ENCODE data around the gene STARD3. TPM values are rescaled to one million over a fixed set of nuclear protein-coding genes. Genes with fewer than 3 reads are reported as not detected.

The STARD3 gene
- total RNA-seq, 2 donors from 2014 or later: 52.5 to 202 TPM

DNA sequence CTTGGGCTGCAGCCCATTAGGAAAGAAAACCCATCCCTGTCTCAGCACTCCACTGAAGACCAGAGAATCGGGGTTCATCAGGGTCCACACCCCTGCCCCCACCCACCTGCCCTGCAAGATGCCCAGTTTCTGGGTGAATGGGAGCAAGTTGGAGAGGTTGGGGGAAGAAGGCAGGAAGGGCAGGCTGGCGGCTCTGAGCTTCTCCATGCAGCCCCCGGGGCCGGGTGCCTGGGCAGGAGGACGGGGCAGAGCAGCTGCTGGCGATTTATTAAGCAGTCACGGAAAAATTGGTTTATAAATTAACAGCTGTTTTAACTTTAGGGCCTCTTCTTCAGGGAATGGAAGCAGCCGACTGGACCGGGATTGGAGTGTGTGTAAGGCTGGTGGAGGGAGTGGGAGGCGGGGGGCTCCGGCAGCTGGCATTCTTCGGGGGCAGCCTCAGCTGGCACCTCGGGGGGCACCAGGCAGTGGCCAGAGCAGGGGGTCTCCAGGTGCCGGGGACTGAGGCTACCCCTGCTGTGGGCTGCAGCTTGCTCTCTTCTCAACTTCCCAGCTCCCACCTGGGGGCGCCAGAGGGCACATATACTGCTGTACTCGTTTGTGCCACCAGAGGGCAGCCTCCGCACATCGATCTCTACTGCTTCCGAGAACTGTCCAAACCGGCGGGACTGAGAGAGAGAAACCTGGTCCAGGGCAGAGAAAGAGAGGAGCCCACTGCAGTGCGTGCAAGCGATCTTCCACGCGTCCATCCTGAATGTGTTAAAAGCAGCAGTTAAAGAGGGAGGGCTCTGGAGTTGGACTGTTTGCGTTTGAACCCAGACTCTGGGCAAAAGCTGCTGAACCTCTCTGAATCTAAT is 15.2 kb upstream of the STARD3 start:
- intact Hi-C loops (cut with DNase I): loop anchor here (2.0 to 5.0 kb wide), 4 partner anchors 51 to 133 kb away; partner anchors contain the start of gene MIEN1
- Histone ChIP-seq H3K27ac (no peak overlapping the region), H3K4me3 (no peak overlapping the region), H3K27me3 (replicated peaks; ENCODE audit: insufficient read depth) (no peaks in the 10 kb centered on the region), H3K4me1 (replicated peaks) (peaks cover 22% of the 10 kb centered on the region), H3K9me3 (no peaks in the 10 kb centered on the region), H3K36me3 (no peaks in the 10 kb centered on the region)
- TF ChIP-seq POLR2A (IDR thresholded peaks at IDR 0.05): no peak
- peak; percentile 84 for TF ChIP-seq POLR2AphosphoS5 (IDR thresholded peaks at IDR 0.05)
- TF ChIP-seq, protein P1, sequence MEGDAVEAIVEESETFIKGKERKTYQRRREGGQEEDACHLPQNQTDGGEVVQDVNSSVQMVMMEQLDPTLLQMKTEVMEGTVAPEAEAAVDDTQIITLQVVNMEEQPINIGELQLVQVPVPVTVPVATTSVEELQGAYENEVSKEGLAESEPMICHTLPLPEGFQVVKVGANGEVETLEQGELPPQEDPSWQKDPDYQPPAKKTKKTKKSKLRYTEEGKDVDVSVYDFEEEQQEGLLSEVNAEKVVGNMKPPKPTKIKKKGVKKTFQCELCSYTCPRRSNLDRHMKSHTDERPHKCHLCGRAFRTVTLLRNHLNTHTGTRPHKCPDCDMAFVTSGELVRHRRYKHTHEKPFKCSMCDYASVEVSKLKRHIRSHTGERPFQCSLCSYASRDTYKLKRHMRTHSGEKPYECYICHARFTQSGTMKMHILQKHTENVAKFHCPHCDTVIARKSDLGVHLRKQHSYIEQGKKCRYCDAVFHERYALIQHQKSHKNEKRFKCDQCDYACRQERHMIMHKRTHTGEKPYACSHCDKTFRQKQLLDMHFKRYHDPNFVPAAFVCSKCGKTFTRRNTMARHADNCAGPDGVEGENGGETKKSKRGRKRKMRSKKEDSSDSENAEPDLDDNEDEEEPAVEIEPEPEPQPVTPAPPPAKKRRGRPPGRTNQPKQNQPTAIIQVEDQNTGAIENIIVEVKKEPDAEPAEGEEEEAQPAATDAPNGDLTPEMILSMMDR (IDR thresholded peaks at IDR 0.05): peak; percentile 98 to 100 (median 100)
- DNase-seq (ENCODE audit: low spot score): peak; percentile 83
- WGBS: 11% methylated on average over 25 of the region's 26 CpGs

DNA sequence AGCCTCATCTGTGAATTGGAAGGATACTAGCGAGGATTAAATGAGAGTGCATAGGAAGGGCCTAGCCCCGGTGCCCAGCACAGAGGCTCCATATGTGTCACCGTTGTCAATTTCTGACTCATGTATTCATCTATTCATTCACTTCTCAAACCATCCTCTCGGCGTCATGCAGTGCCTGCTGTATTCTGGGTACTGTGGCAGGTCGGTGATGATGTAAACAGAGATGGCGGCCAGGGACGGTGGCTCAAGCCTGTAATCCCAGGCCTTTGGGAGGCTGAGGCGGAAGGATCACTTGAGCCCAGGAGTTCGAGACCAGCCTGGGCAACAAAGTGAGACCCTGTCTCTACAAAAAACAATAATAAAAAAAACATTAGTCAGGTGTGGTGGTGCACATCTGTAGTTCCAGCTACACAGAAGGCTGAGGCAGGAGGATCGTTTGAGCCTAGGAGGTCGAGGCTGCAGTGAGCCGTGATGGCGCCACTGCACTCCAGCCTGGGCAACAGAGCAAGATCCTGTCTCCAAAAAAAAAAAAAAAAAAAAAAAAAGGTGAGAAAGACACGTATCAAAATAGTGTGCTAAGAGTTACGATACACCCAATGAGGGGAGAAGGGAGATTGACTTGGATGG is 14.5 kb upstream of the STARD3 start:
- Histone ChIP-seq H3K27ac (no peak overlapping the region), H3K4me3 (no peak overlapping the region), H3K4me1 (replicated peaks) (peaks cover 22% of the 10 kb centered on the region), H3K36me3 (no peaks in the 10 kb centered on the region), H3K9me3 (no peaks in the 10 kb centered on the region), H3K27me3 (replicated peaks; ENCODE audit: insufficient read depth) (no peaks in the 10 kb centered on the region)
- DNase-seq (ENCODE audit: low spot score): no peak
- TF ChIP-seq, protein P1 (IDR thresholded peaks at IDR 0.05): no peak
- TF ChIP-seq POLR2A (IDR thresholded peaks at IDR 0.05): no peak
- WGBS: 64% methylated on average over 16 of the region's 16 CpGs
- intact Hi-C loops (cut with DNase I): loop anchor here (2.0 to 5.0 kb wide), 4 partner anchors 50 to 132 kb away; partner anchors contain the start of gene MIEN1

DNA sequence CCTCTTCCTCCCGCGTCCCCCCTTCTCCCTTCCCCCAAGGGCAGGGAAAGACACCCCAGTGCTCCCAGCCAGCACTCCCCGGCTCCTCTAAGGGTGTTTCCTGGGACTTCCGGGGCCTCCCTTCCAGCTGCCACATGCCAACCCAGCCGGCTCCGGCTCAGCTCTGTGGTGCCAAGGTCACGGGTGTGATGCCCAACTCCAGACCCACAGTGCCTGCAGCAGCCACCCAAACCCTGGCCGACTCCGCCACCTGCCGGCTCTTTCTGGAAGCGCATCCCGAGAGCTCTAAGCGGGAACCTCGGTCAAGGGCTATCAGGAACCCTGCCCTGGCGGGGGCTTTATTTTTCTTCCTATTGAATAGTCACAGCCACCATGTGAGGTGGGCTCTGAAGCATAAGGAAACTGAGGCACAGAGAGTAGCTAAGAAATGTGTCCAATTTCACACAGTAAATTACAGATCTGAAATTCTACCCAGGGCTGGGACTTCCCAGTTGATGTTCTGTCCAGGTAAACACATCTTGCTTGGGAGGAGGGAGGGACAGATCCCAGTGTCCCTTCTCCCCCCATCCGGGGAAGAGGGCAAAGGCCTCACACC is 13.5 kb upstream of the STARD3 start:
- intact Hi-C loops (cut with DNase I): loop anchor here (2.0 to 5.0 kb wide), 4 partner anchors 49 to 131 kb away; partner anchors contain the start of gene MIEN1
- H3K27me3 ChIP-seq (replicated peaks; ENCODE audit: insufficient read depth): no peaks in the 10 kb centered on the region
- H3K27ac ChIP-seq: no peak overlapping the region
- 8% methylated on average over 16 of the region's 16 CpGs for WGBS
- H3K4me3 ChIP-seq: no peak overlapping the region
- H3K4me1 ChIP-seq (replicated peaks): peaks cover 20% of the 10 kb centered on the region
- no peaks in the 10 kb centered on the region for H3K9me3 ChIP-seq
- TF ChIP-seq, protein P1 (IDR thresholded peaks at IDR 0.05): peak; percentile 80 to 96 (median 89)
- TF ChIP-seq POLR2AphosphoS5 (IDR thresholded peaks at IDR 0.05): peak; percentile 43
- no peak for TF ChIP-seq POLR2A (IDR thresholded peaks at IDR 0.05)
- DNase-seq (ENCODE audit: low spot score): peak; percentile 77
- no peaks in the 10 kb centered on the region for H3K36me3 ChIP-seq

DNA sequence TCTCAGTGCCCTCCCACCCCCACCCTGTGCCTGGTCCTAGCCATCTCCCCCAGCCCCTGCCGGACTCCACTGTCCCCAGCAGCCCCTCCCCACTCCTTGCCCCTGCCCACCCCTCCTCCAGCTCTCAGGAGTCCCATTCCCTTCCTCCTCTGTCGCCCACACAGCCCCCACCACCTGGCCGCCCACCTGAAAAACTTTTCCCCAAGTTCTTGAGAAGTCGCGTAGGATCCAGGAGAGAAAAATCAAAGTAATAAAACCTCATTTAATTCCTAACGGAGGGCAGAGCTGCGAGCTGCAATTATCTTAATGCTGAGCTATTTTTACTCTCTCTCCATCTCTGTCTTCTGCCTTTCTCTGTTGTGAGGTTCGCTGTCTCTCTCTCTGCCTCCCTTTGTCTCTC is 12.6 kb upstream of the STARD3 start:
- H3K27me3 ChIP-seq (replicated peaks; ENCODE audit: insufficient read depth): no peaks in the 10 kb centered on the region
- no peaks in the 10 kb centered on the region for H3K36me3 ChIP-seq
- peak overlapping the region in 1 of 2 donors; percentile 88 for H3K27ac ChIP-seq
- intact Hi-C loops (cut with DNase I): loop anchor here (5.0 kb wide), 3 partner anchors 48 to 108 kb away; partner anchors contain the start of gene MIEN1
- no peak for DNase-seq (ENCODE audit: low spot score)
- TF ChIP-seq, protein P1 (IDR thresholded peaks at IDR 0.05): no peak
- TF ChIP-seq POLR2A (IDR thresholded peaks at IDR 0.05): no peak
- TF ChIP-seq POLR2AphosphoS5 (IDR thresholded peaks at IDR 0.05): no peak
- H3K4me1 ChIP-seq (replicated peaks): peaks cover 13% of the 10 kb centered on the region
- 83% methylated on average over 8 of the region's 8 CpGs for WGBS
- H3K4me3 ChIP-seq: no peak overlapping the region
- H3K9me3 ChIP-seq: no peaks in the 10 kb centered on the region
